NT2/D1 (cell line): ENCODE data around the gene SVOP.

Experiments
- SUZ12 ChIP-seq: IDR thresholded peaks from 2 replicates; pipeline ENCODE4 v1.6.1; 2011; ENCODE audit not compliant: insufficient read length, insufficient read depth; ENCODE audit errors: extremely low read depth
- YY1 ChIP-seq: IDR thresholded peaks from 2 replicates; pipeline ENCODE4 v1.6.1; 2011; ENCODE audit not compliant: insufficient read length, insufficient read depth
- ZNF274 ChIP-seq: IDR thresholded peaks from 2 replicates; pipeline ENCODE4 v1.6.1; 2011; ENCODE audit warnings: mild to moderate bottlenecking, low read depth, low read length

GRCh38 chr12:108922918-108923317, 98.0 kb downstream of the SVOP start:
- TF ChIP-seq YY1 (no peak), SUZ12 (no peak), ZNF274 (no peak)
